OCI-LY1 (cell line): Measurements from ENCODE around the gene CACNA1I.

Experiments
- CTCF ChIP-seq: fragments of 200-600 bp; sonication (generic), shearing (Covaris generic); IDR thresholded peaks from 2 replicates; pipeline ENCODE4 v1.5.1; 2017; ENCODE audit warnings: mild to moderate bottlenecking, antibody characterized with exemption, low read length, moderate library complexity, mixed read lengths
- EZH2 ChIP-seq: fragments of 200-600 bp; sonication (generic), shearing (Covaris generic); IDR thresholded peaks from 2 replicates; pipeline ENCODE4 v1.8.0; 2017; ENCODE audit warnings: borderline replicate concordance, mixed run types, mild to moderate bottlenecking, antibody characterized with exemption, low read length, moderate library complexity, mixed read lengths

- no peak for TF ChIP-seq CTCF
- no peak for TF ChIP-seq EZH2
Observed at GRCh38 chr22:39597236-39597869, 26.8 kb downstream of the CACNA1I start.
